NCI-H2196 treated with DMSO at 0.1 percent for 48 hours (cell line): ENCODE results near the gene DHX40.
"Not testable (repeated sequence)": the region's sequence is repeated elsewhere in the genome, so short reads cannot be mapped to it uniquely, and the experiment has no call there.

Experiments
- DNase-seq: peaks from one replicate; lab custom pipeline; 2025; ENCODE audit not compliant: unreplicated experiment; lab: John Stamatoyannopoulos, UW

Gene DHX40

DNA sequence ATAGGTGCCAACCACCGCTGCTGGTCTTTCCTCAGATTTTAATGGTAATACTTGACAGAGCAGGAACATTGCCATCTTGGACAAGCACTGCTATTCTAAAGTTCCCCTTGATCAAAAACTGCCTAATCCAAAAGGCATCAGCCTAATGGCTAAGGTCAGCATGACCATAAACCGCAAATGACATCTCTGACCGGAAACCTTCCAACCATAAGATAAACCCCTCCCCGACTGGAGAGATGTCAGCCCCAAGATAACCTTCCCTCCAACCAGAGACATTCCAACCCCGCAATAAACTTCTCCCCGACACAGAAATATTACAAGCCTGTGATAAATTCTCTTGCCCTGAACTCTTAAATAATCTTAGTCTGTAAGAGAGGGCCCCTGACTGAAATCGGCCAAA is 7.4 kb upstream of the DHX40 start:
- no peak for DNase-seq

DNA sequence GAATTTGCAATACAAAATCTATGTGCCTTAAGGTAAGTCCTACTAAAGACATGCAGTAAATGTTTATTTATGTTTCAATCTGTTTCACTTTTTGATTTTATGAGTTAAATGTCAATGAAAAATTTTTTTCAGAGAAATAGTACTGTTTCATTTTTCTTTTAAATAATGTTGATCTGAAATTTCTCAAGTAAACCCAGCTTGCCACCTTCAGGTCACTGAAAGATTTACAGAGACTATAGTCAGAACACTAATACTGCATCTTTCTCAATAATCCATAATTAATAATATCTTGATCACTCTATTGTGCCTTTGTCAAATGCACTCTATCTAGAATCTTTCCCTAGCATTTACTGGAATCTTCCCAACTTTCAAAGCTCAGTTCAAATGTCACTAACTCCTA is 6.5 kb upstream of the DHX40 start:
- no peak for DNase-seq

DNA sequence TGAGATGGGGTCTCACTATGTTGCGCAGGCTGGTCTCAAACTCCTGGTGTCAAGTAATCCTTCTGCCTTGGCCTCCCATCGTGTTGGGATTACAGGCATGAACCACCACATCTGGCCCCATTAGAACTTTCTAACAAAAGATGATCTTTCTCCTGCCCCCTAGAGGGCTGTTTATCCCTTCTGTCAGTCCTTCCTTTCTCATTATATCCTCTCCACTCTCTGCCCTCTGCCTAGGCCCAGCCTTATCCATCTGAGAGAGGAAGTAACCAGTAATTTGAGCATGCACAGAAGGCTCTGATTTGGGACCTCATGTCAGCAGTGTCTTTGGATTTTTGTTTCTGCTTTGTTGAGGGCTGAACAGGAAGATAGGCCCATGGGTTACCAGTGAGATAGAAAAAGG is 4.4 kb upstream of the DHX40 start:
- no peak for DNase-seq

DNA sequence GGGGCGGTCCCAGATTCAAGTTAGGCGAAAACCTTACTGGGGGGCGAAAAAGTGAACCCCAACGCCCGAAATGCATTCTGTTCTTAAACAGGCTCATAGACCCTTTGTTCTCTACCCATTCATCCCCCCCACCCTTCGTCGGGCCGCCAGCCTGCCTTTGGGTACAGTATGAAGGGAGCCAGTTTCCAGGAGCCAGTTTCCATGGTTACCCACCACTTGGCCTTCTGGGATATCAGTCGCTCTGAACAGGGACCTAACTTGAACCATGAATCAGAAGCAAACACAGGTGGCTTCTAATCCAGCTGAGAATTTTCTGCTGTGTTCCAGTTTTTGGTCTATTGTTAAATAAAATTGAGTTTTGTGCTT is 532 bp downstream of the DHX40 start:
- DNase-seq: peak; percentile 83

DNA sequence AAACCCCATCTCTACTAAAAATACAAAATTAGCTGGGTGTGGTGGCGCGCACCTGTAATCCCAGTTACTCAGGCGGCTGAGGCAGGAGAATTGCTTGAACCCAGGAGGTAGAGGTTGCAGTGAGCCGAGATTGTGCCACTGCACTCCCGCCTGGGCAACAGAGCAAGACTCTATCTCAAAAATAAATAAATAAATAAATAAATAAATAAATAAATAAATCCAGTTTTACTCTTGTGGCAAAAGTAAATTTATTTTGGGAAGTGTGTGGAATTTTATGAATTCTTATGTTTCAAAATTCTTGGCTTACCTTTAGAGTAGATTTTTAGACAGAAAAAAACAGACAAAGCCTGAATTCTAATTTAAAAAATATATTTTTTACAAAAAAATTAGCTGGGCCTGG is 3.7 kb downstream of the DHX40 start:
- not testable (repeated sequence) for DNase-seq

DNA sequence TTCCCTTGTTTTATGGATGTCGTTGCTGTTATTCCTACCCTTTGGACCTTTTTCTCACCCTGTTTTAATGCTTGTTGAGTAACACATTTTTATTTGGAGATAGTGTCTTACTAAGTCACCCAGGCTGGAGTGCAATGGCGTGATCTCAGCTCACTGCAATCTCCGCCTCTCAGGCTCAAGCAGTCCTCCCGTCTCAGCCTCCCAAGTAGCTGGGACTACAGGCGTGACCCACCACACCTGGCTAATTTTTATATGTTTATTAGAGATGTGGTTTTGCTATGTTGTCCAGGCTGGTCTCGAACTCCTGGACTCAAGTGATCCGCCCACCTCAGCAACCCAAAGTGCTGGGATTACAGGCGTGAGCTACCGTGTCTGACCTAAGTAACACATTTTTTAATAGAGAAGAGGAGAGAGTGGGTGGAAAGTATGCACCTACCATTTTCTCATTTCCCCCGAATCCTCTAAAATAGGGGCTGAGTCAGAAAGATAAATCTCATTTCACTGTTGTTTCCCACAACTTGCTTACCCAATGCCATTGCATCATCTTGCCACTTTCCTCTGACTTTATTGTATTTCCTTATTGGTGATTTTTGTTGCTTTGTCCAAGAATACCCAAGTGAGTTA is 7.0 kb downstream of the DHX40 start:
- DNase-seq: no peak

DNA sequence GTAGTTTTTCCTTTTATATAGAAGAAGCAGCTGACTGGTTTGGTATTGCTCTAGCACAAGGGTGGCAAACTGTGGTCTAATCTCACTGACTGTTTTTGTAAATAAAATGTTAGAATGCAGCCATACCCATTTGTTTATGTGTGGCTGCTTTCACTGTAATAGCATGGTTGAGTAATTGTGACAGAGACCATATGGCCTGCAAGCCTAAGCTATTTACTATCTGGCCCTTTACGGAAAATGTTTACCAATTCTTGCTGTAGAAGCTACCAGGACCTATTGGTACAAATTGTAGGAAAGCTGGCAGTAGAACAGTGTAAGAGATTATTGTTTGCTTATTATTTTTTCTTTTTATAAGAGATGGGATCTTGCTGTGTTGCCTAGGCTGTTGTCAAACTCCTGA is 18.8 kb downstream of the DHX40 start:
- not testable (repeated sequence) for DNase-seq

DNA sequence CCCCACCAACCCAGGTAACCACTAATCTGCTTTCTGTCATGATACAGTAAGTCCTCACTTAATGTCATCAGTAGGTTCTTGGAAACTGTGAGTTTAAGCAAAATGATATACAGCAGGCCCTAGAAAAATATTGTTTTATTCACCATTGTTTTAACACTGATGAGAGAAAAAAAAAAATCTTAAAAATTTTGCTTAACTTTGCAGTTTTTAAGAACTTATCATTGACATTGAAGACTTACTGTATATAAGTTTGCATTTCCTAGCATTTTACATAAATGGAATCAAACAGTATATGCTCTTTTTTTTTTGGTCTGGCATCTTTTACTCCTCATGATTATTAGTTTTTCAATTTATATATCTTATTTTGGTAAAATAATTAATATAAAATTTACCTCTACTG is 34.8 kb downstream of the DHX40 start:
- DNase-seq: no peak

DNA sequence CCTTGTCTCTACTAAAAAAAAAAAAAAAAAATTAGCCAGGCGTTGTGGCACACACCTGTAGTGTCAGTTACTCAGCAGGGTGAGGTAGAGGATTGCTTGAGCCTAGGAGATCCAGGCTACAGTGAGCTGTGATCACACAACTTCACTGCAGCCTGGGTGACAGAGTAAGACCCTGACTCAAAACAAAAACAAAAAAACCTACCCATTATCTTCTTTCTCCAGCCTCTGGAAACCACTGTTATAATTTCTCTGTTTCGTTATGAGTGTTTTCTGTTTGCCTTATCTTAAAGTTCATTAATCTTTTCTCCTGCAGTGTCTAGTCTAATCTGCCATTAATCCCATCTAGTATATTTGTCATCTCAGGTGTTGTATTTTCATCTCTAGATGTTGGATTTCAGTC is 35.7 kb downstream of the DHX40 start:
- DNase-seq: no peak

DNA sequence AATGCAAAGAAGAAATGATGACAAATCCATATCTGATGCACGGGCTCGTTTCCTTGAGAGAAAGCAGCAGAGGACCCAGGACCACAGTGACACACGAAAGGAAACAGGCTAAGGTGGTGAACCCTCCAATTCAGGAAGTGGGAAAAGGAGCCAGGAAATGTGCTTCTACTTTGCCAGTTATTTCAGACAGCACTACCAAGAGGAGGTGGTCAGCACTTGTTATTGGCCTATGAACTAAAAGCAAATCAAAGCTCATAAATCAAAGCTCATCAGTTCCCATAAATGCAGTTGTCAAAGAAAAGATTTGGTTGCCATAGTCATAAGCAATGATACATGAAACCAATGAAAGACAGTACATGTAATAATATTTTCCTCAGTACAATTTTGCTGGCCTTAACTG is 41.7 kb downstream of the DHX40 start:
- no peak for DNase-seq

DNA sequence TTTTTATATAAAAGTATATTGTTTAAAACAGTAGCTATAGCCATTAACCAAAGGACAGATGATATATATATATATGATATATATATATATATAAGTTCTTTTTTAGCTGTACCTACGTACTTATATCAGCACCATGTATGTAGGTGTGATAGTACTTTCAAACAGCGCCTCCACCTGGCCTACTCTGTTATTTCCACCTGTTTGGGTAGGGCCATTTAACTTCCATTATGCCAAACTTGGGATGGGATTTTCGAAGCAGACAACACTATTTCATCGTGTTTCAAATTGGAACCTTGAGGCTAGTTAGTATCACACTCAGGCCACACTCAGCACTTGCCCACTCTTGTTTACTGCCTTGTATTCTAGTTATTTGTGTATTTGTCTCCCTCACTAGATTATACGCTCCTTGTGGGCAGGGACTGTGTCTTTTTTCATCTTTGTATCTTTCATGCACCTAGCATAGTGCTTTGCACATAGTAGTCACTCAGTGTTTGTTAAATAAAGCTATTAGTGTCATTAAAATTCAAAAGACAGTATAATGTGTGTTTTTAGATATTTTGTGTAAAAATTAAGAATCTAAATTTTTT is 42.5 kb downstream of the DHX40 start:
- no peak for DNase-seq

DNA sequence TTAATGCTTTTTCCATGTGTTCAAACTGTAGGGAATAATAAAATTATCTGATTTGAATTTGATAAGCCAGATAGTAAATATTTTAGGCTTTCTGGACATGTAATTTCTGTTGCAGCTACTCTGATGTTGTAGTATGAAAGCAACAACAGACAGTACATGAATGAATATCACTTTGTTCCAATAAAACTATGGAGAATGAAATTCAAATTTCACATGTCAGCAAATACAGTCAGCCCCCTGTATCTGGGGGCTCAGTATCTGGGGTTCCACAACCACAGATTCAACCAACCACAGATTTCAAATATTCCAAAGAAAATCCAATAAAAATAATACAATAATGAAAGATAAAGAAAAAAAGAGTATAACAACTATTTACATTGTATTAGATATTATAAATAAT is 46.1 kb downstream of the DHX40 start:
- no peak for DNase-seq

DNA sequence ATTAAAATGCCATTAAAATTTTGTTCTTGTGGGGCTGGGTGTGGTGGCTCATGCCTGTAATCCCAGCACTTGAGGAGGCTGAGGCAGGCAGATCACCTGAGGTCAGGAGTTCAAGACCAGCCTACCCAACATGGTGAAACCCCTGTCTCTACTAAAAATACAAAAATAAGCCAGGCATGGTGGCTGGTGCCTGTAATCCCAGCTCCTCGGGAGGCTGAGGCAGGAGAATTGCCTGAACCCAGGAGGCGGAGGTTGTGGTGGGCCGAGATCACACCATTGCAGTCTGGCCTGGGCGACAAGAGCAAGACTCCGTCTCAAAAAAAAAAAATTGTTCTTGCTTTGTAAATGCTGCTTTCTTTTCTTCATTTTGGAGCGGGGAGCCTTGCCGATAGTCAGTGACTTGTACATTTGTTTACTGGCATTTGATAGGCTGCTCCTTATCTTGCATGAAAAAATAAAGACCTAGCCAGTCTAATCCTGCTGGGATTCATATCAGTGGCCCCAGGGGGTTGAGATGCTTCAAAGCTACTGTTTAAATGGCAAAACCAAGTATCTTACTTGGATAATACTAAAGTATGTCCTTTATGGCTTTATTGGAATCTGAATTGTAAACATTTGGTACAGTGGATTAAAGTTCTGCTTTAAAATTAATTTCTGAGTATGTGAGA is 51.0 kb downstream of the DHX40 start:
- DNase-seq: no peak

DNA sequence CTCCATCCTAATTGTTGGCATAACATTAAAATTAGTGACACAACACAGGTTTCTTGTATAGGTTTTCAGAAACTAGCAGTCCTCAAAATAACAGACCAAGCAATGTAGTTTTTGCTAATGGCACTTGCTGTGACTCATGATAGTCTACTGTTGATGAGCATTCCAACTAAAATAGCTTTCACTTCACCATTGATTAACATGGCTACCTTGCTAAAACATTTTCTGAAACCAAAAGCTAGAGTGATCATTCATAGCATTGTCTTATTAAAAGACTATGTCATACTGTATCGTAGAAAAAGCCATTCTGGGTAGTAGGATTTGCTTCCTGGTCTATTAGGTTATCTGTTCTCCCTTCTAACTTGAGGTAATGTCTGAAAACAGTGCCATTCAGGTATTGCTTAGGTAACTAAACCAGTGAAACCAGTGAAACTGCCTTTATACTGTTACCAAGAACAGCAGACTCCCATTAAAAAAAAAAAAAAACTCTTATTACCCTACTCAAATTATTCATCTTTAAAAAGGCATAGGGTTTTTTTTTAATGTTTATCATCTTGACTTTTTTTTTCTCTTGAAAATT is 51.8 kb downstream of the DHX40 start:
- DNase-seq: no peak

DNA sequence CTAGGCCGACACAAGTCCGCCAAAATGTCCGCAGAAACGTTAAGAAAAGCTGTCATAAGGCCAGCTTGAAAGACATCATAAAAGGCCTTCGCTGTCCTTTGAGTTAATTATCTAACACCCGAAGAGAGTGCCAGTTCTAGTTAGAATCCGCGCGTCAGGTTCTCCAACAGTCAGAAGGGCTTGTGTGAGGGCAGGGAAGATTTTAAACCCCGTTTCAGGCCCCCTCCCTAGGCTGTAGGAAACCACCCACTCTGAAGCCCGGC is 53.6 kb downstream of the DHX40 start:
- no peak for DNase-seq

DNA sequence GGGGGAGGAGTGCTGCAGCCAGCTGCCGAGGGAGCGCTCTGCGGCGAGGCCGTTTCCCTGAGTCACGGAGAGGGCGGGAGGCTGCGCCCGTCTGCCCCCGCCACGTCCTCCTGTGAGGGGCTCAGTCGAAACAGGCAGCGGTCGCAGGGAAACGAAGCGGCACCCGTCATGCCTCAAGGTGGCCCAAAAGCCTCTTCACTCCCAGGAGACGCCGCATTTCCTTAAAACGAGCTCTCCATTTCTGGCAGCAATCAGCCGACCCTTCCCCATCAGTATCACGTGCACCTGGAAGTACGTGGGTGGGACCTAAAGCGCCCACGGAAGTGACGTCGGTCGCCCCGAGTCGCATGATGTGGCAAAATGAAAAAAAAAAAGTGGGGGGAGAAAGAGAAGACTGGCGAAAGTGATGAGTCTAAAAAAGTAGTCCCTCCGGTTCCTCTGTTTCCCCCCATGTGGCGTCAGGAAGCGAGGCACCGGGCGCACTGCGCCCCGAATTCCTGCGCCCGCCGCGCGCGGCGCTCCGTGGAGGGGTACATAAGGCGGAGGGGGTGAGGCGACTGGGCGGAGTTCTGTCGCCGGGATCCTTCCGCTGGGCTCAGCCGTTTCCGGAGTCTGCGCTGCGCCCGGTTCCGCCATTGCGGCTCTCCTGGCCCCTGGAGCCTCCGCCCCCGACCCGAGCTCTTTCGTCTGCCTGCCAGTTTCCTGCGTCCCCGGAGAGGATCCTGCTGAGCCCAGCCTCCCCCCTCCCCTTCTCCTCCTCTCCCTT is 54.1 kb downstream of the DHX40 start, which contains the start of gene CLTC:
Gene CLTC (plus strand): TSS at position 598 of the 766 bp plus-strand sequence. CDS start 237 bp downstream, outside the sequence.
- DNase-seq: peak; percentile 93

DNA sequence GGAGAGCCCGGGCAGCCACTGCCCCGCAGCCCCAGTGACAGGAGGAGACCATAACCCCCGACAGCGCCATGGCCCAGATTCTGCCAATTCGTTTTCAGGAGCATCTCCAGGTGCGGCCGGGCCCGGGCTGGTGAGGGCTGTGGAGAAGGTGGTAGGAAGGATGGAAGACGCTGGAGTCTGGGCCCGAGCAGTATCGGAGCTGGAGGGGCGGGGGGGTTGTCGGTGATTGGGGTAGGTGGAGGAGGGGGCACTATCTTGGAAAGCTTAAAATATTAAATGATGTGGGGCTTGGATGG is 54.6 kb downstream of the DHX40 start:
- DNase-seq: no peak

DNA sequence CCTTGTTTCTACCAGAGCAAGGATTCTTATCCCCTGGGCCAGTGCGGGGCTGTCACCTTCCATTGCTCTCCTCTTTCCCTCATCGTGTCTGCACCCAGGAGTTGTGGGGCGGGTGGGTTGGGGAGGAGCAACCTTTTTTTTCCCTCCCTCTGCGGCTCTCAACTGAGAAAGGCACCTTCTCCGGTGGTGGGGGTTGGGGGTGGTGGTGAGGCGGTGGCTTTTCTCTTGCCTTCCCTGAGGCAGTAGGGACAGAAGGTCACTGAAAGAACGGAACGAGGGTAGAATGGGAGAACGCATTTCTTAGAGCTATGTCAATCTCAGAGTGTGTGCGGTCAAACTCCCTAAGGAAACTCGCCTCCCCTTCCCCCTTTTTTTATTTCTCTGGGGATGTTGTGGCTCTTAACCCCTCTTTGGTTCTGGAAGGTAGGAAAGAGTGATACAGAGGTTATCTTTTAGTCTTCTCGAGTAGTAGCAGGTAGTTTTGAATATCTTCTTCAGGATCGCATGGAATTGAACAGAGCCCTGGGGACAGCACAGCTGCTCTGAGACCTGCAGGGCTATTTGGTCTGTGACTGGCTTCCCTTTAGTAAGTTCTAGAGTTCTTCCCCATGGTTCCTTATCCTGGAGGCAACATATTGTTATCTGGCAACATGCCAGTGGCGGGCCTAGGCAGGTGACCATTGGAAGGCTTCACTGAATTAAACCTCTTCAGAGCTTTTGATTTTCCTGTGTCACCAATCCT is 55.3 kb downstream of the DHX40 start:
- peak; percentile 36 for DNase-seq

DNA sequence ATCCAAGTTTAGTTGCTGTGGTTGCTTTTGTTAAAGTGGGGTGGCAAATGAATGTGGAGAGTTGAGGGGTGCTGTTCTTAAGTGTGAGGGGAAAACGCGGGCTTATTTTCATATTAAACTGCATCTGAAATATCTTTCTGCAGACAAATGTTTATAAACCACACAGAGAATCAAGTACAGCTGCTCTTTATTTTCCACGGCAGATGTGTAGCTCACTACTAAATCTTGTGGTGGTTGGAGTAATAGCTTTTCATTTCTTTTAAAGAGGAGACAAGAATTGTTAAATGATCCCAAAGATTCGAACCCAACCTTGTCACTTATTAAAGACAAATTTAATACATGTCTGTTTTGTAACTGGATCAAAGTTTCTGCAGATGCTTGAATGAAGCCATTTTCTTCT is 56.4 kb downstream of the DHX40 start:
- no peak for DNase-seq

DNA sequence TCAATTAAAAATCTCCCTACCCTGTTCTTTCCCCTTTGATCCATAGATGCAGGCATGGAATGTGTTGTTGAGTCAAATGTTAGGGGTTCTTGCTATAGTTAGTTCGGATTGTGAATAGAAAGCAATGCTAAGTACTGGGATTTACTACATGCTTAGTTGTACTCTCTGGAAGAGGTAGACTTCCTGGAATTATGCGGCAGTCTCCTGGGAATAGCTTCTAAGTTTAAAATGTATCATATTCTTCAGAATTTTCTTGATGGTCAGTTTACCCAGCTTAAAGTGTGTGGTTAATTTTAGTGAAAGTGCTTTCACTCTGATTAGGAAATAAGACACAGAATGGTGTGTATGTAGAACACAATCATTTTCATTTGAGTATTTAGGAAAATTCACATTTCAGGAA is 57.7 kb downstream of the DHX40 start:
- no peak for DNase-seq

DNA sequence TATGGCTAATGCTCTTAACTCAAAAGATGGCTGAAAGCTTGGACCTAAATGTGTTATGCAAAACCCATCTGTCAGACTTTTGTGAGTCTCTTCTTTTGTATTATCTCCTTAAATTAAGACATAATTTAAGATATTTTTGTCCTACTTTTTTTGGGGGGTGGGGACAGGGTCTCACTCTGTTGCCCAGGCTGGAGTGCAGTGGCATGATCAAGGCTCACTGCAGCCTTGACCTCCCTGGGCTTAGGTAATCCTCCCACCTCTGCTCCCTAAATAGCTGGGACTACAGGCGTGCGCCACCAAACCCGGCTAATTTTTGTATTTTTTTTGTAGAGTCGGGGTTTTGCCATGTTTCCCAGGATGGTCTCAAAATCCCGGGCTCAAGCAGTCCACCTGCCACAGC is 61.3 kb downstream of the DHX40 start:
- DNase-seq: no peak
